PC-9 (cell line): ENCODE measurements around the gene TSBP1. TPM values are rescaled to one million over a fixed set of nuclear protein-coding genes. Genes with fewer than 3 reads are reported as not detected.

ENCODE experiments used
- BruUV-seq: library from RNA; stranded (reverse); fragments of 400-500 nt; replicated peaks from 2 replicates; lab custom pipeline; 2021; lab: Mats Ljungman, UMichigan
- CTCF ChIA-PET: fragments of 300-600 bp; sonication (Branson Sonifier 250); formaldehyde crosslinking; loops from one replicate; lab custom pipeline; 2022; ENCODE audit warnings: antibody characterized with exemption; lab: Charles Lee
- POLR2A ChIA-PET: fragments of 300-600 bp; sonication (Branson Sonifier 250); formaldehyde crosslinking; loops from one replicate; lab custom pipeline; 2022; ENCODE audit warnings: antibody characterized with exemption; ENCODE audit not compliant: unreplicated experiment; lab: Charles Lee
- DNase-seq, 2 experiments: peaks; one replicate each; pipeline versions ENCODE4 v3.0.0 to v3.0.0-alpha.2; 2015 to 2022; ENCODE audit warnings: mixed read lengths in 1 of 2
- H2AFZ ChIP-seq: fragments of 200-600 bp; sonication (generic); 2 replicates; pipeline ENCODE4 v1.8.1; 2017; ENCODE audit warnings: antibody characterized with exemption
- H3F3A ChIP-seq: fragments of 200-600 bp; sonication (generic); 2 replicates; pipeline ENCODE4 v1.8.1; 2017; ENCODE audit warnings: antibody characterized with exemption, mild to moderate bottlenecking, low read depth; ENCODE audit not compliant: insufficient read depth
- H3K27ac ChIP-seq: fragments of 200-600 bp; sonication (generic); 2 replicates; pipeline ENCODE4 v1.6.1; 2016; ENCODE audit warnings: mixed run types
- H3K27me3 ChIP-seq: fragments of 200-600 bp; sonication (generic); 2 replicates; pipeline ENCODE4 v1.6.1; 2016; ENCODE audit warnings: low read depth, mixed run types; ENCODE audit not compliant: insufficient read depth
- H3K36me3 ChIP-seq: fragments of 200-600 bp; sonication (generic); 2 replicates; pipeline ENCODE4 v1.6.1; 2016; ENCODE audit warnings: low read depth, mixed run types
- H3K4me1 ChIP-seq: fragments of 200-600 bp; sonication (generic); replicated peaks from 2 replicates; pipeline ENCODE4 v1.6.1; 2016; ENCODE audit warnings: mixed run types; ENCODE audit not compliant: insufficient read depth
- H3K4me2 ChIP-seq: fragments of 200-600 bp; sonication (generic); 2 replicates; pipeline ENCODE4 v1.6.1; 2017; ENCODE audit warnings: mixed run types
- H3K4me3 ChIP-seq: fragments of 200-600 bp; sonication (generic); 2 replicates; pipeline ENCODE4 v1.6.1; 2016; ENCODE audit warnings: mixed run types
- H3K79me2 ChIP-seq: fragments of 200-600 bp; sonication (generic); 2 replicates; pipeline ENCODE4 v1.6.1; 2017; ENCODE audit warnings: low read depth, mixed run types
- H3K9me2 ChIP-seq: fragments of 200-600 bp; sonication (generic); 2 replicates; pipeline ENCODE4 v1.8.1; 2017; ENCODE audit warnings: mild to moderate bottlenecking; ENCODE audit not compliant: insufficient read depth
- H3K9me3 ChIP-seq: fragments of 200-600 bp; sonication (generic); 2 replicates; pipeline ENCODE4 v1.8.1; 2016; ENCODE audit warnings: low read depth; ENCODE audit not compliant: insufficient read depth
- H4K20me1 ChIP-seq: fragments of 200-600 bp; sonication (generic); 2 replicates; pipeline ENCODE4 v1.8.1; 2017; ENCODE audit not compliant: insufficient read depth
- intact Hi-C: fragments of 100-400 bp; cut with micrococcal nuclease; formaldehyde crosslinking; loops from one replicate; pipeline ENCODE4 v1.10.0; 2022; ENCODE audit not compliant: unreplicated experiment
- total RNA-seq: library from RNA; stranded (reverse); gene quantifications from 2 replicates; pipeline ENCODE4 v1.2.3, GENCODE V29; 2021
- TF ChIP-seq, protein P1 (sequence below): fragments of 200-600 bp; sonication (generic); conservative IDR thresholded peaks from 2 replicates; pipeline ENCODE4 v1.6.1; 2017; ENCODE audit warnings: mixed run types, antibody characterized with exemption, mild to moderate bottlenecking, moderate library complexity

Gene TSBP1
- total RNA-seq, 1 experiment from 2014 or later, result not detected

DNA sequence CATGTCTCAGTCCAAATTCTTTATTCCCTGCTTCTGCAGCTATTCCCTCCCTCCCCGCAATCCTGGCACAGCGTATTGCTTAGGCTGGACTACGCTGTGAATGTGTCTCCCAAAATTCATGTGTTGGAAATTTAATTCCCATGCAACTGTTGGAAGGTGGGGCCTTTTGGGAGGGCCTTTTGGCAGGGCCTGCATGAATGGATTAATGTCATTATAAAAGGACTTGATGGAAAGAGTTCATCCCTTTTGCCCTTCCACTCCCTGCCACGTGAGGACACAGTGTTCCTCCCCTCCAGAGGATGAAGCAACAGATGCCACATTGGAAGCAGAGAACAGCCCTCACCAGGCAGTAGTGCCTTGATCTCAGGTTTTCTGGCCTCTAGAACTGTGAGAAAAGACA is 127.4 kb downstream of the TSBP1 start:
- Histone ChIP-seq H3K79me2 (no peaks in the 10 kb centered on the region), H3K27ac (no peak overlapping the region), H3K9me2 (no peaks in the 10 kb centered on the region), H4K20me1 (no peaks in the 10 kb centered on the region), H3K4me1 (no peaks in the 10 kb centered on the region), H3K27me3 (peaks cover 29% of the 10 kb centered on the region), H3K4me2 (no peak overlapping the region), H3F3A (no peaks in the 10 kb centered on the region), H3K4me3 (no peak overlapping the region), H2AFZ (no peak overlapping the region), H3K36me3 (no peaks in the 10 kb centered on the region), H3K9me3 (peaks cover 5% of the 10 kb centered on the region; the same call in 1 of the 2 replicates)
- no TSS peak for BruUV-seq
- DNase-seq, result no peak
- intact Hi-C loops, result loop anchor here (2.0 to 10.0 kb wide), 2 partner anchors 171 to 457 kb away; no protein-coding TSS in a partner anchor
- CTCF ChIA-PET, result interaction anchor here (0.5 to 0.6 kb wide), 2 partner anchors 23 to 349 kb away, joined by 3 to 4 read pairs; no protein-coding TSS in a partner anchor
- POLR2A ChIA-PET, result no interaction called here
- TF ChIP-seq, protein P1, sequence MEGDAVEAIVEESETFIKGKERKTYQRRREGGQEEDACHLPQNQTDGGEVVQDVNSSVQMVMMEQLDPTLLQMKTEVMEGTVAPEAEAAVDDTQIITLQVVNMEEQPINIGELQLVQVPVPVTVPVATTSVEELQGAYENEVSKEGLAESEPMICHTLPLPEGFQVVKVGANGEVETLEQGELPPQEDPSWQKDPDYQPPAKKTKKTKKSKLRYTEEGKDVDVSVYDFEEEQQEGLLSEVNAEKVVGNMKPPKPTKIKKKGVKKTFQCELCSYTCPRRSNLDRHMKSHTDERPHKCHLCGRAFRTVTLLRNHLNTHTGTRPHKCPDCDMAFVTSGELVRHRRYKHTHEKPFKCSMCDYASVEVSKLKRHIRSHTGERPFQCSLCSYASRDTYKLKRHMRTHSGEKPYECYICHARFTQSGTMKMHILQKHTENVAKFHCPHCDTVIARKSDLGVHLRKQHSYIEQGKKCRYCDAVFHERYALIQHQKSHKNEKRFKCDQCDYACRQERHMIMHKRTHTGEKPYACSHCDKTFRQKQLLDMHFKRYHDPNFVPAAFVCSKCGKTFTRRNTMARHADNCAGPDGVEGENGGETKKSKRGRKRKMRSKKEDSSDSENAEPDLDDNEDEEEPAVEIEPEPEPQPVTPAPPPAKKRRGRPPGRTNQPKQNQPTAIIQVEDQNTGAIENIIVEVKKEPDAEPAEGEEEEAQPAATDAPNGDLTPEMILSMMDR, result no peak

Other genes with a start within 250 kb of the TSBP1 start
- gene ATF6B, start 243.7 kb downstream of the TSBP1 start, total RNA-seq, result 87.2 and 102 TPM in 2 replicates
- gene FKBPL, start 241.6 kb downstream of the TSBP1 start, total RNA-seq, result 11.6 and 12.6 TPM in 2 replicates
- 12.6 and 15.9 TPM in 2 replicates for gene PRRT1, start 220.0 kb downstream of the TSBP1 start, total RNA-seq
- gene PPT2, start 217.8 kb downstream of the TSBP1 start, total RNA-seq, result 38.2 and 42.5 TPM in 2 replicates
- gene EGFL8, start 207.3 kb downstream of the TSBP1 start, total RNA-seq, result 23.3 and 26.0 TPM in 2 replicates
- gene AGPAT1, start 195.8 kb downstream of the TSBP1 start, total RNA-seq, result 58.9 and 61.7 TPM in 2 replicates
- 45.6 and 51.3 TPM in 2 replicates for gene RNF5, start 193.5 kb downstream of the TSBP1 start, total RNA-seq
- gene AGER, start 187.7 kb downstream of the TSBP1 start, total RNA-seq, result 18.1 and 20.4 TPM in 2 replicates
- gene PBX2, start 181.7 kb downstream of the TSBP1 start, total RNA-seq, result 88.2 and 89.3 TPM in 2 replicates
- 8.6 and 10.4 TPM in 2 replicates for gene GPSM3, start 179.3 kb downstream of the TSBP1 start, total RNA-seq
- gene NOTCH4, start 147.8 kb downstream of the TSBP1 start, total RNA-seq, result 1.2 and 1.5 TPM in 2 replicates
- gene BTNL2, start 35.3 kb upstream of the TSBP1 start, total RNA-seq, result not detected in 2 replicates
- gene HLA-DRA, start 68.0 kb upstream of the TSBP1 start, total RNA-seq, result not detected in 2 replicates
- gene HLA-DRB5, start 158.4 kb upstream of the TSBP1 start, total RNA-seq, result 0.33 TPM in 1 of 2 replicates, not detected in the other
- gene HLA-DRB1, start 217.9 kb upstream of the TSBP1 start, total RNA-seq, result 2.3 and 3.1 TPM in 2 replicates